BJ (cell line): ENCODE results near the gene N4BP2L2. TPM values are rescaled to one million over a fixed set of nuclear protein-coding genes. Genes with fewer than 3 reads are reported as not detected.

Experiments
- CTCF ChIA-PET: fragments of 350-600 bp; formaldehyde crosslinking; extraction: SDS; loops from one replicate; lab custom pipeline; 2021; ENCODE audit warnings: antibody characterized with exemption, inconsistent platforms; lab: Yijun Ruan, JAX
- POLR2A ChIA-PET: fragments of 300-600 bp; sonication (Branson Sonifier 250); formaldehyde crosslinking; extraction: SDS; loops from one replicate; lab custom pipeline; 2021; ENCODE audit warnings: antibody characterized with exemption; lab: Charles Lee
- DNase-seq: peaks from one replicate; pipeline ENCODE4 v3.0.0-alpha.2; 2011; ENCODE audit warnings: low read depth
- H3K27me3 ChIP-seq: 2 replicates; pipeline ENCODE4 v1.6.0; 2011; ENCODE audit warnings: low read length; ENCODE audit not compliant: control insufficient read depth, insufficient read depth
- H3K36me3 ChIP-seq: 2 replicates; pipeline ENCODE4 v1.5.1; 2011; ENCODE audit warnings: low read length; ENCODE audit not compliant: control insufficient read depth, insufficient read depth
- H3K4me3 ChIP-seq: 2 replicates; pipeline ENCODE4 v1.5.1; 2011; ENCODE audit warnings: low read depth, mild to moderate bottlenecking, control low read depth, low read length
- polyA plus RNA-seq: library from polyadenylated mRNA; depleted of rRNA; stranded (reverse); fragments of >200 nt; gene quantifications from 2 replicates; pipeline ENCODE4 v1.2.3, GENCODE V29; 2011
- TF ChIP-seq, protein P1 (sequence below): IDR thresholded peaks from 2 replicates; pipeline ENCODE4 v1.5.1; 2011; ENCODE audit warnings: low read depth, mild to moderate bottlenecking, control low read depth, inconsistent platforms, low read length, moderate library complexity; ENCODE audit not compliant: insufficient read depth

The N4BP2L2 gene
- polyA plus RNA-seq, 1 experiment = 16.5 TPM

GRCh38 chr13:32427852-32428580 is 110.6 kb downstream of the N4BP2L2 start, which contains the start of gene N4BP2L1:
N4BP2L1 (minus strand) TSS chr13:32428130; CDS start chr13:32428082, 48 bp downstream.
- POLR2A ChIA-PET = no interaction called here
- no peaks in the 10 kb centered on the region for H3K36me3 ChIP-seq
- peak within 1 kb of the TSS; percentile 52 for H3K4me3 ChIP-seq
- TF ChIP-seq, protein P1, sequence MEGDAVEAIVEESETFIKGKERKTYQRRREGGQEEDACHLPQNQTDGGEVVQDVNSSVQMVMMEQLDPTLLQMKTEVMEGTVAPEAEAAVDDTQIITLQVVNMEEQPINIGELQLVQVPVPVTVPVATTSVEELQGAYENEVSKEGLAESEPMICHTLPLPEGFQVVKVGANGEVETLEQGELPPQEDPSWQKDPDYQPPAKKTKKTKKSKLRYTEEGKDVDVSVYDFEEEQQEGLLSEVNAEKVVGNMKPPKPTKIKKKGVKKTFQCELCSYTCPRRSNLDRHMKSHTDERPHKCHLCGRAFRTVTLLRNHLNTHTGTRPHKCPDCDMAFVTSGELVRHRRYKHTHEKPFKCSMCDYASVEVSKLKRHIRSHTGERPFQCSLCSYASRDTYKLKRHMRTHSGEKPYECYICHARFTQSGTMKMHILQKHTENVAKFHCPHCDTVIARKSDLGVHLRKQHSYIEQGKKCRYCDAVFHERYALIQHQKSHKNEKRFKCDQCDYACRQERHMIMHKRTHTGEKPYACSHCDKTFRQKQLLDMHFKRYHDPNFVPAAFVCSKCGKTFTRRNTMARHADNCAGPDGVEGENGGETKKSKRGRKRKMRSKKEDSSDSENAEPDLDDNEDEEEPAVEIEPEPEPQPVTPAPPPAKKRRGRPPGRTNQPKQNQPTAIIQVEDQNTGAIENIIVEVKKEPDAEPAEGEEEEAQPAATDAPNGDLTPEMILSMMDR = no peak
- no peaks in the 10 kb centered on the region for H3K27me3 ChIP-seq
- CTCF ChIA-PET = interaction anchor here (1.1 kb wide), 1 partner anchor 43 kb away, joined by 3 read pairs; no protein-coding TSS in a partner anchor
- no peak for DNase-seq

- Histone ChIP-seq H3K36me3 (no peaks in the 10 kb centered on the region), H3K4me3 (peak overlapping the region; percentile 52), H3K27me3 (no peaks in the 10 kb centered on the region)
- POLR2A ChIA-PET = interaction anchor here (0.6 kb wide), 1 partner anchor 393 kb away, joined by 4 read pairs; no protein-coding TSS in a partner anchor
- DNase-seq = no peak
- TF ChIP-seq, protein P1 = no peak
- CTCF ChIA-PET = interaction anchor here (1.1 kb wide), 1 partner anchor 42 kb away, joined by 3 read pairs; no protein-coding TSS in a partner anchor
Measured at GRCh38 chr13:32426990-32427851, 111.4 kb downstream of the N4BP2L2 start.

GRCh38 chr13:32426191-32426989 is 112.2 kb downstream of the N4BP2L2 start:
- TF ChIP-seq, protein P1 = no peak
- Histone ChIP-seq H3K36me3 (no peaks in the 10 kb centered on the region), H3K4me3 (peak overlapping the region; percentile 52; the same call in 1 of the 2 replicates), H3K27me3 (no peaks in the 10 kb centered on the region)
- CTCF ChIA-PET = interaction anchor here (1.6 kb wide), 1 partner anchor 12 kb away, joined by 8 read pairs; no protein-coding TSS in a partner anchor
- DNase-seq = no peak
- POLR2A ChIA-PET = interaction anchor here (0.6 kb wide), 1 partner anchor 392 kb away, joined by 4 read pairs; no protein-coding TSS in a partner anchor

DNA sequence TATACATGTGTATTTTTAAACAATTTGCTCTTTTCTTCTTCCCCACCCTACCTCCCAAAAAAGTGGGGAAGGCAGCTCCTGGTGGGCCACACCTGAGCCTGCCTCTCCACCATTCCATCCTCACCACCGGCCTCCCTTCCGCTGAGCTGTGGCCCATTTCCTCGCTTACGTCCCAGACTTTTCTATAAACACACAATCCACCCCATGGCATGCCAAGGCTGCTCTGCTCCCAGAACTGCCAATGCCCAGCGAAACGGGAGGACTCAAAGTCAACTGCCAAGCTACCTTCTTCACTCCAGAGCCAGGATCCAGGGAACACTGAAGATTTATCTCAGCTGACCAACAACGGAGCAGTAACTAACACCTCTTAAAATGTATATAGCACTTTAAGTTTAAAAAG is 113.4 kb downstream of the N4BP2L2 start:
- DNase-seq = no peak
- Histone ChIP-seq H3K27me3 (no peaks in the 10 kb centered on the region), H3K36me3 (no peaks in the 10 kb centered on the region), H3K4me3 (no peak overlapping the region)
- ChIA-PET CTCF (interaction anchor here (0.9 to 1.6 kb wide), 2 partner anchors 10 to 14 kb away, joined by 3 to 8 read pairs; no protein-coding TSS in a partner anchor), POLR2A (no interaction called here)
- TF ChIP-seq, protein P1 = no peak
